Stimulated activated naive B cell treated with anti-CD40 and anti-IgM and Interleukin-4, amounts not matched to agents 10 μg/mL and 1 μg/mL and 100 μg/mL, for 72 hours (primary cell): ENCODE results near the gene INO80B.
A peak's percentile ranks its signal among the peaks of the same experiment; 100 is the strongest.

Source experiments
- ATAC-seq, 2 donors: fragments of 150-1000 bp; cut with Tn5 transposase; replicated peaks; 2 replicates each; pipeline ENCODE4 v1.10.0; 2021; ENCODE audit warnings: moderate library complexity in 1 of 2
- DNase-seq: peaks from one replicate; pipeline ENCODE4 v3.0.0; 2021
- H3K27ac Mint-ChIP-seq: one replicate; pipeline ENCODE4 v1.8.0; 2022; ENCODE audit warnings: mild to moderate bottlenecking, mixed read lengths
- H3K27me3 Mint-ChIP-seq, 2 donors: one replicate each; pipeline ENCODE4 v1.8.0; 2022; ENCODE audit warnings: mixed read lengths in 2 of 2
- H3K36me3 Mint-ChIP-seq, 2 donors: one replicate each; pipeline ENCODE4 v1.8.0; 2022; ENCODE audit warnings: mixed read lengths in 2 of 2, mild to moderate bottlenecking in 1 of 2
- H3K4me1 Mint-ChIP-seq, 2 donors: one replicate each; pipeline ENCODE4 v1.8.0; 2022; ENCODE audit warnings: mixed read lengths in 2 of 2, mild to moderate bottlenecking in 1 of 2
- H3K4me3 Mint-ChIP-seq, 2 donors: one replicate each; pipeline ENCODE4 v1.8.0; 2022; ENCODE audit warnings: mild to moderate bottlenecking in 2 of 2, mixed read lengths in 2 of 2, moderate library complexity in 1 of 2
- H3K9me3 Mint-ChIP-seq, 2 donors: one replicate each; pipeline ENCODE4 v1.8.0; 2022; ENCODE audit warnings: mixed read lengths in 2 of 2, mild to moderate bottlenecking in 1 of 2

The INO80B gene

GRCh38 chr2:74502720-74503505, 48.0 kb downstream of the INO80B start:
- Mint-ChIP-seq H3K4me3 (peak overlapping the region; percentile 80 to 88), H3K4me1 (peaks cover 57 to 85% of the 10 kb centered on the region in 2 donors), H3K36me3 (peaks cover 39 to 44% of the 10 kb centered on the region in 2 donors), H3K9me3 (no peaks in the 10 kb centered on the region), H3K27me3 (peaks cover 58 to 66% of the 10 kb centered on the region in 2 donors), H3K27ac (peak overlapping the region; percentile 86)
- ATAC-seq (peak; percentile 45 to 48), DNase-seq (peak; percentile 59)

- ATAC-seq (no peak), DNase-seq (no peak)
- H3K27ac Mint-ChIP-seq: peak overlapping the region; percentile 86
- H3K9me3 Mint-ChIP-seq: no peaks in the 10 kb centered on the region
- H3K4me3 Mint-ChIP-seq: peak overlapping the region; percentile 80 to 88
- H3K4me1 Mint-ChIP-seq: peaks cover 58 to 85% of the 10 kb centered on the region in 2 donors
- peaks cover 50 to 57% of the 10 kb centered on the region in 2 donors for H3K27me3 Mint-ChIP-seq
- H3K36me3 Mint-ChIP-seq: peaks cover 39 to 44% of the 10 kb centered on the region in 2 donors
Measured at GRCh38 chr2:74503506-74504475, 48.9 kb downstream of the INO80B start.

- H3K36me3 Mint-ChIP-seq: peaks cover 39 to 44% of the 10 kb centered on the region in 2 donors
- H3K9me3 Mint-ChIP-seq: no peaks in the 10 kb centered on the region
- H3K4me1 Mint-ChIP-seq: peaks cover 53 to 79% of the 10 kb centered on the region in 2 donors
- peak overlapping the region; percentile 63 to 71 for H3K4me3 Mint-ChIP-seq
- H3K27me3 Mint-ChIP-seq: peaks cover 45 to 52% of the 10 kb centered on the region in 2 donors
- DNase-seq (no peak), ATAC-seq (no peak)
- H3K27ac Mint-ChIP-seq: peak overlapping the region; percentile 43
Measured at GRCh38 chr2:74504591-74504990, 49.7 kb downstream of the INO80B start.

GRCh38 chr2:74505448-74506246, 50.8 kb downstream of the INO80B start:
- Mint-ChIP-seq H3K4me1 (peaks cover 49 to 76% of the 10 kb centered on the region in 2 donors), H3K4me3 (peak overlapping the region; percentile 71 to 98), H3K27ac (no peak overlapping the region), H3K36me3 (peaks cover 38 to 39% of the 10 kb centered on the region in 2 donors), H3K27me3 (peaks cover 41 to 49% of the 10 kb centered on the region in 2 donors), H3K9me3 (no peaks in the 10 kb centered on the region)
- ATAC-seq: no peak
- no peak for DNase-seq

- Mint-ChIP-seq H3K9me3 (no peaks in the 10 kb centered on the region), H3K4me3 (peak within 1 kb of the TSS; percentile 98 to 99), H3K27ac (peak within 1 kb of the TSS; percentile 100)
Measured at GRCh38 chr2:74507145-74507925, 52.4 kb downstream of the INO80B start, which contains the start of gene PCGF1. TSS of gene PCGF1 (minus strand) at chr2:74507695. CDS start at chr2:74507668, 27 bp downstream.

More at GRCh38 chr2:74507145-74507925, 52.4 kb downstream of the INO80B start, which contains the start of gene PCGF1:
- Mint-ChIP-seq H3K4me1 (peaks cover 43 to 65% of the 10 kb centered on the region in 2 donors), H3K36me3 (peaks cover 35 to 38% of the 10 kb centered on the region in 2 donors), H3K27me3 (peaks cover 38 to 49% of the 10 kb centered on the region in 2 donors)
- peak; percentile 97 for DNase-seq
- peak; percentile 92 for ATAC-seq
